IMR-90 (cell line): Measurements from ENCODE around the gene OXER1. TPM values are rescaled to one million over a fixed set of nuclear protein-coding genes. Genes with fewer than 3 reads are reported as not detected.

ENCODE experiments used
- ATAC-seq: fragments of 200-7000 bp; cut with Tn5 transposase; 2 replicates; pipeline ENCODE4 v1.9.1; 2020; ENCODE audit warnings: low read depth, mild to moderate bottlenecking, moderate library complexity
- BruUV-seq: library from RNA; stranded (reverse); fragments of 400-500 nt; replicated peaks from 2 replicates; lab custom pipeline; 2021; lab: Mats Ljungman, UMichigan
- CTCF ChIA-PET: fragments of 300-600 bp; formaldehyde crosslinking; extraction: SDS; loops from one replicate; lab custom pipeline; 2021; ENCODE audit warnings: antibody characterized with exemption; lab: Yijun Ruan, JAX
- POLR2A ChIA-PET: fragments of 300-600 bp; sonication (Branson Sonifier 250); formaldehyde crosslinking; loops from one replicate; lab custom pipeline; 2022; ENCODE audit warnings: antibody characterized with exemption; ENCODE audit not compliant: unreplicated experiment; lab: Charles Lee
- DNase-seq: peaks from one replicate; pipeline ENCODE4 v3.0.0; 2013
- H2AFZ ChIP-seq: replicated peaks from 2 replicates; pipeline ENCODE3; 2013; ENCODE audit warnings: low read length, mild to moderate bottlenecking; ENCODE audit not compliant: poor library complexity
- H2AK5ac ChIP-seq: 2 replicates; pipeline ENCODE4 v1.6.1; 2013; ENCODE audit warnings: low read depth, low read length, inconsistent platforms
- H2AK9ac ChIP-seq: replicated peaks from 2 replicates; pipeline ENCODE3; 2013; ENCODE audit warnings: mild to moderate bottlenecking, low read depth, low read length, moderate library complexity; ENCODE audit not compliant: poor library complexity
- H2BK120ac ChIP-seq: 2 replicates; pipeline ENCODE4 v1.6.1; 2013; ENCODE audit warnings: low read depth, low read length, inconsistent platforms
- H2BK15ac ChIP-seq: 3 replicates; pipeline ENCODE4 v1.6.1; 2013; ENCODE audit warnings: low read depth, low read length, inconsistent platforms
- H2BK20ac ChIP-seq: 2 replicates; pipeline ENCODE4 v1.6.1; 2013; ENCODE audit warnings: low read depth, mild to moderate bottlenecking, inconsistent platforms, low read length, moderate library complexity
- H2BK5ac ChIP-seq: 2 replicates; pipeline ENCODE4 v1.6.1; 2013; ENCODE audit warnings: mild to moderate bottlenecking, low read depth, low read length, inconsistent platforms; ENCODE audit not compliant: poor library complexity, severe bottlenecking
- H3K14ac ChIP-seq: replicated peaks from 2 replicates; pipeline ENCODE4 v1.6.1; 2013; ENCODE audit warnings: low read depth, low read length, inconsistent platforms
- H3K18ac ChIP-seq: 2 replicates; pipeline ENCODE4 v1.6.1; 2013; ENCODE audit warnings: low read depth, low read length, control low read depth
- H3K23ac ChIP-seq: 2 replicates; pipeline ENCODE4 v1.6.1; 2013; ENCODE audit warnings: low read depth, low read length, inconsistent platforms
- H3K27ac ChIP-seq: 2 replicates; pipeline ENCODE4 v1.5.1; 2013; ENCODE audit warnings: mild to moderate bottlenecking, control low read depth, low read length; ENCODE audit not compliant: insufficient read depth
- H3K27me3 ChIP-seq: 2 replicates; pipeline ENCODE4 v1.6.1; 2013; ENCODE audit warnings: low read length; ENCODE audit not compliant: control insufficient read depth, insufficient read depth
- H3K36me3 ChIP-seq: 2 replicates; pipeline ENCODE4 v1.6.1; 2013; ENCODE audit warnings: low read length, mixed read lengths; ENCODE audit not compliant: control insufficient read depth, insufficient read depth
- H3K4ac ChIP-seq: 2 replicates; pipeline ENCODE4 v1.6.1; 2013; ENCODE audit warnings: low read depth, low read length, inconsistent platforms
- H3K4me1 ChIP-seq: 2 replicates; pipeline ENCODE4 v1.6.1; 2013; ENCODE audit warnings: low read length, mixed read lengths; ENCODE audit not compliant: control insufficient read depth, insufficient read depth
- H3K4me2 ChIP-seq: 2 replicates; pipeline ENCODE4 v1.6.1; 2013; ENCODE audit warnings: low read depth, mild to moderate bottlenecking, control low read depth, low read length, moderate library complexity
- H3K4me3 ChIP-seq: 2 replicates; pipeline ENCODE4 v1.5.1; 2013; ENCODE audit warnings: low read depth, mild to moderate bottlenecking, control low read depth, low read length, moderate library complexity; ENCODE audit not compliant: insufficient read depth
- H3K56ac ChIP-seq: 2 replicates; pipeline ENCODE4 v1.6.1; 2013; ENCODE audit warnings: low read length, inconsistent platforms; ENCODE audit not compliant: insufficient read depth; ENCODE audit errors: extremely low read depth
- H3K79me1 ChIP-seq, 2 experiments: 2 replicates each; pipeline ENCODE4 v1.6.1; 2013; ENCODE audit warnings: low read length in 2 of 2, inconsistent platforms in 1 of 2, low read depth in 1 of 2
- H3K9ac ChIP-seq: 2 replicates; pipeline ENCODE4 v1.6.1; 2013; ENCODE audit warnings: low read depth, low read length, control low read depth
- H3K9me1 ChIP-seq: 2 replicates; pipeline ENCODE4 v1.6.1; 2013; ENCODE audit warnings: low read length, inconsistent platforms; ENCODE audit not compliant: insufficient read depth
- H3K9me3 ChIP-seq: 2 replicates; pipeline ENCODE4 v1.6.1; 2013; ENCODE audit warnings: low read length; ENCODE audit not compliant: control insufficient read depth, insufficient read depth
- H4K20me1 ChIP-seq: 2 replicates; pipeline ENCODE4 v1.6.1; 2013; ENCODE audit warnings: low read length, inconsistent platforms; ENCODE audit not compliant: insufficient read depth
- H4K5ac ChIP-seq: 2 replicates; pipeline ENCODE4 v1.6.1; 2013; ENCODE audit warnings: mild to moderate bottlenecking, low read depth, low read length, control low read depth
- H4K8ac ChIP-seq, 2 experiments: 2 replicates each; pipeline ENCODE4 v1.6.1; 2013; ENCODE audit warnings: low read depth in 2 of 2, low read length in 2 of 2, control low read depth in 1 of 2, inconsistent platforms in 1 of 2
- H4K91ac ChIP-seq: 2 replicates; pipeline ENCODE4 v1.6.1; 2013; ENCODE audit warnings: low read depth, low read length, inconsistent platforms; ENCODE audit not compliant: insufficient read depth
- BHLHE40 ChIP-seq: fragments of 150-350 bp; IDR thresholded peaks from 2 replicates; pipeline ENCODE4 v1.6.1; 2016; ENCODE audit warnings: mild to moderate bottlenecking, low read depth, low read length
- FOS ChIP-seq: fragments of 150-350 bp; IDR thresholded peaks from 2 replicates; pipeline ENCODE4 v1.6.1; 2016; ENCODE audit warnings: low read depth, low read length
- MAFK ChIP-seq: IDR thresholded peaks from 2 replicates; pipeline ENCODE4 v1.6.1; 2012; ENCODE audit warnings: low read depth, low read length, improper control_type of control experiment
- MAZ ChIP-seq: IDR thresholded peaks from 2 replicates; pipeline ENCODE4 v1.6.1; 2012; ENCODE audit warnings: low read depth, mild to moderate bottlenecking, low read length, improper control_type of control experiment, moderate library complexity, borderline replicate concordance
- MXI1 ChIP-seq: IDR thresholded peaks from 2 replicates; pipeline ENCODE4 v1.6.1; 2012; ENCODE audit warnings: low read depth, mild to moderate bottlenecking, low read length, moderate library complexity, borderline replicate concordance
- POLR2A ChIP-seq: IDR thresholded peaks from 2 replicates; pipeline ENCODE4 v1.6.1; 2012; ENCODE audit warnings: mild to moderate bottlenecking, low read depth, low read length
- RAD21 ChIP-seq: IDR thresholded peaks from 2 replicates; pipeline ENCODE4 v1.6.1; 2012; ENCODE audit warnings: low read length, improper control_type of control experiment
- RFX5 ChIP-seq: IDR thresholded peaks from 2 replicates; pipeline ENCODE4 v1.8.0; 2012; ENCODE audit warnings: low read depth, mild to moderate bottlenecking, low read length, moderate library complexity
- SMC3 ChIP-seq: fragments of 150-350 bp; IDR thresholded peaks from 2 replicates; pipeline ENCODE4 v1.6.1; 2016; ENCODE audit warnings: low read depth, mild to moderate bottlenecking, antibody characterized with exemption, low read length, moderate library complexity
- WGBS, 2 experiments: methylation state at CpG; one replicate each; pipeline versions ENCODE4 v1.1.5 to v1.1.7; 2013; ENCODE audit warnings: missing lambda C conversion rate in 2 of 2; ENCODE audit not compliant: insufficient read length in 1 of 2; ENCODE audit errors: extremely low coverage in 2 of 2; 5-methylcytosine and 5-hydroxymethylcytosine counted together
- dilution Hi-C: fragments of 300-500 bp; cut with HindIII; formaldehyde crosslinking; loops from one replicate; pipeline ENCODE4 v1.14.3; 2018; ENCODE audit warnings: low sequenced_read_pairs; ENCODE audit not compliant: unreplicated experiment
- in situ Hi-C: fragments of 300-500 bp; cut with MboI; formaldehyde crosslinking; loops from 3 replicates; pipeline ENCODE4 v1.14.3; 2019; ENCODE audit warnings: low sequenced_read_pairs, inconsistent platforms, mixed read lengths
- intact Hi-C: fragments of 100-400 bp; cut with micrococcal nuclease; formaldehyde crosslinking; loops from 2 replicates; pipeline ENCODE4 v1.10.0; 2022
- polyA plus RNA-seq, 3 experiments: library from polyadenylated mRNA; depleted of rRNA; stranded (reverse); fragments of >200 nt; gene quantifications; 2 replicates each; pipeline ENCODE4 v1.2.3, GENCODE V29; 2012; ENCODE audit warnings: low replicate concordance in 1 of 3
- total RNA-seq: library from RNA; depleted of rRNA; stranded (reverse); fragments of >200 nt; gene quantifications from 2 replicates; pipeline ENCODE4 v1.2.3, GENCODE V29; 2012
- TF ChIP-seq, protein P1 (sequence below): fragments of 150-350 bp; IDR thresholded peaks from 2 replicates; pipeline ENCODE4 v1.6.1; 2016; ENCODE audit warnings: low read depth, mild to moderate bottlenecking, low read length, moderate library complexity, borderline replicate concordance
- TF ChIP-seq, protein P2 (sequence below): fragments of 150-350 bp; IDR thresholded peaks from 2 replicates; pipeline ENCODE4 v1.6.1; 2017; ENCODE audit warnings: mild to moderate bottlenecking, antibody characterized with exemption, low read length, low read depth
- TF ChIP-seq, protein P3 (sequence below): conservative IDR thresholded peaks from 2 replicates; pipeline ENCODE4 v1.5.1; 2012; ENCODE audit warnings: mild to moderate bottlenecking, low read depth, low read length, improper control_type of control experiment

The OXER1 gene
- total and polyA plus RNA-seq, 2 of the 4 experiments (the other 2 are of a cell fraction): not detected

- POLR2A ChIA-PET: no interaction called here
- BruUV-seq: no TSS peak
Measured at GRCh38 chr2:42762155-42762554, 1.8 kb downstream of the OXER1 start.

More at GRCh38 chr2:42762155-42762554, 1.8 kb downstream of the OXER1 start:
- no peak overlapping the region for H2AK5ac ChIP-seq
- no peak for TF ChIP-seq FOS
- TF ChIP-seq, protein P1, sequence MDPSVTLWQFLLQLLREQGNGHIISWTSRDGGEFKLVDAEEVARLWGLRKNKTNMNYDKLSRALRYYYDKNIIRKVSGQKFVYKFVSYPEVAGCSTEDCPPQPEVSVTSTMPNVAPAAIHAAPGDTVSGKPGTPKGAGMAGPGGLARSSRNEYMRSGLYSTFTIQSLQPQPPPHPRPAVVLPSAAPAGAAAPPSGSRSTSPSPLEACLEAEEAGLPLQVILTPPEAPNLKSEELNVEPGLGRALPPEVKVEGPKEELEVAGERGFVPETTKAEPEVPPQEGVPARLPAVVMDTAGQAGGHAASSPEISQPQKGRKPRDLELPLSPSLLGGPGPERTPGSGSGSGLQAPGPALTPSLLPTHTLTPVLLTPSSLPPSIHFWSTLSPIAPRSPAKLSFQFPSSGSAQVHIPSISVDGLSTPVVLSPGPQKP: no peak
- TF ChIP-seq RAD21: no peak
- TF ChIP-seq RFX5: no peak
- TF ChIP-seq MAFK: no peak
- no peak for TF ChIP-seq MXI1
- TF ChIP-seq, protein P2, sequence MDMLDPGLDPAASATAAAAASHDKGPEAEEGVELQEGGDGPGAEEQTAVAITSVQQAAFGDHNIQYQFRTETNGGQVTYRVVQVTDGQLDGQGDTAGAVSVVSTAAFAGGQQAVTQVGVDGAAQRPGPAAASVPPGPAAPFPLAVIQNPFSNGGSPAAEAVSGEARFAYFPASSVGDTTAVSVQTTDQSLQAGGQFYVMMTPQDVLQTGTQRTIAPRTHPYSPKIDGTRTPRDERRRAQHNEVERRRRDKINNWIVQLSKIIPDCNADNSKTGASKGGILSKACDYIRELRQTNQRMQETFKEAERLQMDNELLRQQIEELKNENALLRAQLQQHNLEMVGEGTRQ: no peak
- TF ChIP-seq SMC3: no peak
- TF ChIP-seq POLR2A: no peak
- TF ChIP-seq, protein P3, sequence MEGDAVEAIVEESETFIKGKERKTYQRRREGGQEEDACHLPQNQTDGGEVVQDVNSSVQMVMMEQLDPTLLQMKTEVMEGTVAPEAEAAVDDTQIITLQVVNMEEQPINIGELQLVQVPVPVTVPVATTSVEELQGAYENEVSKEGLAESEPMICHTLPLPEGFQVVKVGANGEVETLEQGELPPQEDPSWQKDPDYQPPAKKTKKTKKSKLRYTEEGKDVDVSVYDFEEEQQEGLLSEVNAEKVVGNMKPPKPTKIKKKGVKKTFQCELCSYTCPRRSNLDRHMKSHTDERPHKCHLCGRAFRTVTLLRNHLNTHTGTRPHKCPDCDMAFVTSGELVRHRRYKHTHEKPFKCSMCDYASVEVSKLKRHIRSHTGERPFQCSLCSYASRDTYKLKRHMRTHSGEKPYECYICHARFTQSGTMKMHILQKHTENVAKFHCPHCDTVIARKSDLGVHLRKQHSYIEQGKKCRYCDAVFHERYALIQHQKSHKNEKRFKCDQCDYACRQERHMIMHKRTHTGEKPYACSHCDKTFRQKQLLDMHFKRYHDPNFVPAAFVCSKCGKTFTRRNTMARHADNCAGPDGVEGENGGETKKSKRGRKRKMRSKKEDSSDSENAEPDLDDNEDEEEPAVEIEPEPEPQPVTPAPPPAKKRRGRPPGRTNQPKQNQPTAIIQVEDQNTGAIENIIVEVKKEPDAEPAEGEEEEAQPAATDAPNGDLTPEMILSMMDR: no peak
- TF ChIP-seq BHLHE40: no peak
- TF ChIP-seq MAZ: no peak
- H3K18ac ChIP-seq: no peak overlapping the region
- no peak overlapping the region for H3K56ac ChIP-seq
- H4K5ac ChIP-seq: no peak overlapping the region
- H2BK15ac ChIP-seq: no peak overlapping the region
- 70% methylated on average over 2 of the region's 5 CpGs; no CpG with 5 or more reads in 1 of the 2 experiments for WGBS, 2 experiments
- H3K9me1 ChIP-seq: peaks cover 6% of the 10 kb centered on the region; the same call in 1 of the 2 replicates
- in situ Hi-C loops (no loop called here), dilution Hi-C loops (no loop called here), intact Hi-C loops (no loop called here)
- no peak overlapping the region for H2BK5ac ChIP-seq
- CTCF ChIA-PET: no interaction called here
- no peak overlapping the region for H3K14ac ChIP-seq
- no peak for ATAC-seq
- H3K9me3 ChIP-seq: no peaks in the 10 kb centered on the region
- H4K91ac ChIP-seq: no peak overlapping the region
- H2BK20ac ChIP-seq: no peak overlapping the region
- no peak overlapping the region for H3K4me2 ChIP-seq
- no peaks in the 10 kb centered on the region; the same call in 1 of the 2 replicates for H3K36me3 ChIP-seq
- no peak overlapping the region for H2AFZ ChIP-seq
- no peak for DNase-seq
- no peak overlapping the region for H4K8ac ChIP-seq
- no peak overlapping the region for H2BK120ac ChIP-seq
- no peak overlapping the region for H3K4ac ChIP-seq
- H3K23ac ChIP-seq: no peak overlapping the region
- H3K27ac ChIP-seq: no peak overlapping the region
- H3K27me3 ChIP-seq: no peaks in the 10 kb centered on the region; the same call in 1 of the 2 replicates
- no peaks in the 10 kb centered on the region for H3K79me1 ChIP-seq
- H3K4me3 ChIP-seq: no peak overlapping the region
- H2AK9ac ChIP-seq: peak overlapping the region; percentile 9
- no peak overlapping the region for H3K9ac ChIP-seq
- H4K20me1 ChIP-seq: no peaks in the 10 kb centered on the region
- no peaks in the 10 kb centered on the region for H3K4me1 ChIP-seq
